ENCODE measurements around the gene INTS15. TPM values are rescaled to one million over a fixed set of nuclear protein-coding genes. Genes with fewer than 3 reads are reported as not detected.

The INTS15 gene
- total and polyA plus RNA-seq, 10 of the 15 experiments (the other 5 are each of a cell fraction or from before 2014, with no cell fraction given): 0.89 to 28.2 (median 16.8) TPM

GRCh38 chr7:6589829-6590644 is at the start of gene INTS15 (continued):
- TF ChIP-seq SKIL (IDR thresholded peaks at IDR 0.05; ENCODE audit: low read depth, poor library complexity, severe bottlenecking) (no peak), HSF1 (IDR thresholded peaks at IDR 0.05; ENCODE audit: low read depth, low read length) (no peak), RBBP5 (conservative IDR thresholded peaks at IDR 0.05) (no peak), USF1 (IDR thresholded peaks at IDR 0.05; ENCODE audit: borderline replicate concordance, extremely low read length, insufficient read depth, low read depth, low read length) (no peak), ZNF687 (IDR thresholded peaks at IDR 0.05) (peak; percentile 84), LARP7 (IDR thresholded peaks at IDR 0.05) (peak; percentile 100), PBX3 (IDR thresholded peaks at IDR 0.05; ENCODE audit: insufficient replicate concordance, low read depth, low read length) (peak; percentile 9), BACH1 (IDR thresholded peaks at IDR 0.05; ENCODE audit: borderline replicate concordance) (peak; percentile 91), NFYB (IDR thresholded peaks at IDR 0.05; ENCODE audit: insufficient read depth, low read depth, low read length) (no peak), EED (IDR thresholded peaks at IDR 0.05; ENCODE audit: low read depth) (no peak), ZBTB4 (CRISPR knock-in tag; IDR thresholded peaks at IDR 0.05) (no peak), SMARCA5 (IDR thresholded peaks at IDR 0.05) (peak; percentile 94), ZSCAN29 (IDR thresholded peaks at IDR 0.05) (peak; percentile 77), CBFB (IDR thresholded peaks at IDR 0.05; ENCODE audit: low read depth) (no peak), SMC3 (IDR thresholded peaks at IDR 0.05; ENCODE audit: borderline replicate concordance, low read length) (peak; percentile 49; the same call in 1 of the 2 replicates)
